OCI-LY1 (cell line): Measurements from ENCODE around the gene RBP3.
A peak's percentile ranks its signal among the peaks of the same experiment; 100 is the strongest.

Experiments used
- H2AFZ ChIP-seq: fragments of 200-600 bp; sonication (generic), shearing (Covaris generic); 2 replicates; pipeline ENCODE4 v1.6.0; 2014; ENCODE audit warnings: antibody characterized with exemption, mild to moderate bottlenecking, low read length
- H3F3A ChIP-seq: fragments of 200-600 bp; sonication (generic), shearing (Covaris generic); 2 replicates; pipeline ENCODE4 v1.6.0; 2014; ENCODE audit warnings: mild to moderate bottlenecking, antibody characterized with exemption, low read length, moderate library complexity; ENCODE audit not compliant: insufficient read depth
- H3K27ac ChIP-seq: fragments of 200-600 bp; sonication (generic); 2 replicates; pipeline ENCODE4 v1.5.1; 2014; ENCODE audit warnings: low read length, mixed run types, mild to moderate bottlenecking, low read depth; ENCODE audit not compliant: poor library complexity, severe bottlenecking
- H3K27me3 ChIP-seq: fragments of 200-600 bp; sonication (generic); 2 replicates; pipeline ENCODE4 v1.6.0; 2014; ENCODE audit warnings: antibody characterized with exemption, mild to moderate bottlenecking, low read length, moderate library complexity; ENCODE audit not compliant: insufficient read depth
- H3K36me3 ChIP-seq: fragments of 200-600 bp; sonication (generic); 2 replicates; pipeline ENCODE4 v1.6.1; 2014; ENCODE audit warnings: mild to moderate bottlenecking, antibody characterized with exemption, low read length, moderate library complexity, mixed read lengths; ENCODE audit not compliant: insufficient read depth
- H3K4me1 ChIP-seq: fragments of 200-600 bp; sonication (generic); 2 replicates; pipeline ENCODE4 v1.5.1; 2014; ENCODE audit warnings: mild to moderate bottlenecking, low read length, moderate library complexity; ENCODE audit not compliant: insufficient read depth, severe bottlenecking
- H3K4me2 ChIP-seq: fragments of 200-600 bp; sonication (generic), shearing (Covaris generic); 2 replicates; pipeline ENCODE4 v1.6.1; 2014; ENCODE audit warnings: low read length
- H3K4me3 ChIP-seq: fragments of 200-600 bp; sonication (generic); 2 replicates; pipeline ENCODE4 v1.5.1; 2014; ENCODE audit warnings: low read length, low read depth, mild to moderate bottlenecking, mixed read lengths; ENCODE audit not compliant: poor library complexity, severe bottlenecking
- H3K79me2 ChIP-seq: fragments of 200-600 bp; shearing (Covaris generic); 2 replicates; pipeline ENCODE4 v1.6.1; 2016; ENCODE audit warnings: mixed run types, low read length, mixed read lengths; ENCODE audit not compliant: insufficient read depth
- H3K9ac ChIP-seq: fragments of 200-600 bp; sonication (generic), shearing (Covaris generic); 2 replicates; pipeline ENCODE4 v1.6.1; 2014; ENCODE audit warnings: mild to moderate bottlenecking, low read length, mixed read lengths
- H3K9me2 ChIP-seq: fragments of 200-600 bp; sonication (generic), shearing (Covaris generic); 2 replicates; pipeline ENCODE4 v1.6.1; 2014; ENCODE audit warnings: low read depth, mild to moderate bottlenecking, low read length, mixed read lengths
- H3K9me3 ChIP-seq: fragments of 200-600 bp; shearing (Covaris generic); 2 replicates; pipeline ENCODE4 v1.6.1; 2014; ENCODE audit warnings: low read length, mixed read lengths
- H4K20me1 ChIP-seq: fragments of 200-600 bp; sonication (generic), shearing (Covaris generic); 2 replicates; pipeline ENCODE4 v1.6.0; 2016; ENCODE audit warnings: mild to moderate bottlenecking, low read length; ENCODE audit not compliant: insufficient read depth
- EZH2 ChIP-seq: fragments of 200-600 bp; sonication (generic), shearing (Covaris generic); IDR thresholded peaks from 2 replicates; pipeline ENCODE4 v1.8.0; 2017; ENCODE audit warnings: borderline replicate concordance, mixed run types, mild to moderate bottlenecking, antibody characterized with exemption, low read length, moderate library complexity, mixed read lengths
- TF ChIP-seq, protein P1 (sequence below): fragments of 200-600 bp; sonication (generic), shearing (Covaris generic); IDR thresholded peaks from 2 replicates; pipeline ENCODE4 v1.5.1; 2017; ENCODE audit warnings: mild to moderate bottlenecking, antibody characterized with exemption, low read length, moderate library complexity, mixed read lengths

Gene RBP3

DNA sequence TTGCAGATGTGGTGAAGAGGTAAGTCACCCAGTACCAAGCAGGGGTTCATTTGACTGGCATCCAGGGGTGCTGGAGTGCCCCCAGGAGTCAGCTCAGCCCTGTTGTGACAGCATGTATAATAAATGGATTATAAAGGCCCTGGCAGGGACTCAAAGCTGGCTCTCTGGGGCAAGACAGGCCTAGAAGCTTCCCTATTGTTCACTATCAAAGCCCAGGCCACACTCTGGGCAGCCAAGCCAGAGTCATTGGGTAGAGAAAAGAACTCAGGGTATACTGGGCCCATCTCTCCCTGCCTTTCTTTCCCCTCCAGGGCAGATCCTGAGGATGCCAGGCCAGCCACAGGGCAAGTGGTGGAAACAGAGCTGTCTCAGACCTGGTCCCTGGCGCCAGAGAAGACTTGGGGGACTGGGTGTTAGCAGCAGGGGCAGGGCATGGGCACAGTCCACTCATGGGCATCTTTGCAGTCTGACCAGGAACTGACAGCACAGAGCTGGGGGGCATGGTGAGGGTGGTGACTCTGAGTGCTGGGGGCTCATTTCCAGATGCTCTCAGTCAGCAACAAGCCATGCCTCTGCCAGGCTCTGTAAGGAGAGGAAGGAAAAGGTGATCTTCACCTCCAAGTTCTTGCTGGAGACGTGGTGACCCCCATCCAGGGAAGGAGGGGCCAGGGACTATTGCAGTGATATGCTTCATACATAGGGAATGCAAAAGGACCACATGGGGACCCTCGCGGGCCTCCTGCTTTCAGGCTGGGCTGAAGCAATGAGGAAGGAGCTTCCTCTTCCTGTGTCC, 11.7 kb downstream of the RBP3 start:
- no peaks in the 10 kb centered on the region for H3K27me3 ChIP-seq
- no peaks in the 10 kb centered on the region for H3F3A ChIP-seq
- no peak overlapping the region for H2AFZ ChIP-seq
- no peaks in the 10 kb centered on the region for H3K4me1 ChIP-seq
- H3K9me2 ChIP-seq: no peaks in the 10 kb centered on the region
- H3K4me3 ChIP-seq: no peak overlapping the region
- H3K4me2 ChIP-seq: no peak overlapping the region
- H3K27ac ChIP-seq: no peak overlapping the region
- TF ChIP-seq EZH2: no peak
- TF ChIP-seq, protein P1, sequence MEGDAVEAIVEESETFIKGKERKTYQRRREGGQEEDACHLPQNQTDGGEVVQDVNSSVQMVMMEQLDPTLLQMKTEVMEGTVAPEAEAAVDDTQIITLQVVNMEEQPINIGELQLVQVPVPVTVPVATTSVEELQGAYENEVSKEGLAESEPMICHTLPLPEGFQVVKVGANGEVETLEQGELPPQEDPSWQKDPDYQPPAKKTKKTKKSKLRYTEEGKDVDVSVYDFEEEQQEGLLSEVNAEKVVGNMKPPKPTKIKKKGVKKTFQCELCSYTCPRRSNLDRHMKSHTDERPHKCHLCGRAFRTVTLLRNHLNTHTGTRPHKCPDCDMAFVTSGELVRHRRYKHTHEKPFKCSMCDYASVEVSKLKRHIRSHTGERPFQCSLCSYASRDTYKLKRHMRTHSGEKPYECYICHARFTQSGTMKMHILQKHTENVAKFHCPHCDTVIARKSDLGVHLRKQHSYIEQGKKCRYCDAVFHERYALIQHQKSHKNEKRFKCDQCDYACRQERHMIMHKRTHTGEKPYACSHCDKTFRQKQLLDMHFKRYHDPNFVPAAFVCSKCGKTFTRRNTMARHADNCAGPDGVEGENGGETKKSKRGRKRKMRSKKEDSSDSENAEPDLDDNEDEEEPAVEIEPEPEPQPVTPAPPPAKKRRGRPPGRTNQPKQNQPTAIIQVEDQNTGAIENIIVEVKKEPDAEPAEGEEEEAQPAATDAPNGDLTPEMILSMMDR: no peak
- H3K9me3 ChIP-seq: no peaks in the 10 kb centered on the region
- no peak overlapping the region for H3K9ac ChIP-seq
- H3K79me2 ChIP-seq: no peaks in the 10 kb centered on the region
- no peaks in the 10 kb centered on the region for H3K36me3 ChIP-seq
- H4K20me1 ChIP-seq: no peaks in the 10 kb centered on the region

DNA sequence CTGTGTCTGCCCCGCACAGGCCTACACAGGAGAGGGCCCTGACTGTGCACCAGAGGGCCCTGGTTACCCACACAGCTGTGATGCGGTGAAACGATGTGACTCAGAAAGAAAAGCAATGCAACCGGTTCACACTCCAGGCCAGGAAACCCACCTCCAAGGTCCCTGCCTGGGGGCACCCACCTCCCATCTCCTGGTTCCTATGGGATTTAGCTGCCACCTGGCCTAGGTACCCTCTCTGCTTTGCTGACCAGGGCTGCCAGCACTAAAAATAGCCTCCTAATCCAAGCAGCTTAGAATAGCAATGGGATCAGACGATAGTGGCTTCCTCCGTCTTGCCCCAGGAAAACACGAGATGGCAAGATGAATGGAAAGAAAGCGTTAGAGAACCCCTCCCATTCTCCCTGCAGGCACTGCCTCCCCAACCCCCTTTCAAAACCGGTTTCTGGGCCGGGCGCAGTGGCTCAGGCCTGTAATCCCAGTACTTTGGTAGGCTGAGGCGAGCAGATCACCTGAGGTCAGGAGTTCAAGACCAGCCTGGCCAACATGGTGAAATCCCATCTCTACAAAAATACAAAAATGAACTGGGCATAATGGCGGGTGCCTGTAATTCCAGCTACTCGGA, 12.4 kb downstream of the RBP3 start:
- Histone ChIP-seq H2AFZ (no peak overlapping the region), H3K4me1 (no peaks in the 10 kb centered on the region), H3K27me3 (no peaks in the 10 kb centered on the region), H3K9me2 (no peaks in the 10 kb centered on the region), H3F3A (no peaks in the 10 kb centered on the region), H3K36me3 (no peaks in the 10 kb centered on the region), H3K4me3 (no peak overlapping the region), H3K9me3 (no peaks in the 10 kb centered on the region), H3K4me2 (no peak overlapping the region), H3K9ac (no peak overlapping the region), H3K27ac (no peak overlapping the region), H4K20me1 (no peaks in the 10 kb centered on the region), H3K79me2 (no peaks in the 10 kb centered on the region)
- TF ChIP-seq, protein P1: no peak
- TF ChIP-seq EZH2: no peak

DNA sequence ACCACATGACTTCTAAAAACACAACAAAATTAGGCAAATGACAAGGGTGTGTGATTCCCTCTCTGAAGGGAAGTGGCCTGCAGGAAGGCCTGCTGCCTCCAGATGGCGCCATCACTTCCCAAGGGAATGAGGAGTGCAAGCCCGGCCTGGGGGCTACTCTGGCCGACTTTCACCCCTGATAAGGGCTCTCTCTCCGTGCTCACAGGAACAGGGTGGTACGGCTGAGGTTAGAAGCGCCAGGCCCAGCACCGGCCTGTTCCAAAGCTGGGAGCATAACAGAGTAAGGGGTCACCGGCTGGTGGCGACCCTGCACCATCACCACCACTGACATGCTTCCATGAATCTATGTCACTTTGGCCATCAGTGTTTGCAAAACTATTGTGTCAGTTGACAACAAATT, 13.1 kb downstream of the RBP3 start:
- H3K79me2 ChIP-seq: no peaks in the 10 kb centered on the region
- H3K27me3 ChIP-seq: no peaks in the 10 kb centered on the region
- H3F3A ChIP-seq: no peaks in the 10 kb centered on the region
- H3K4me3 ChIP-seq: no peak overlapping the region
- no peaks in the 10 kb centered on the region for H3K9me2 ChIP-seq
- H3K4me1 ChIP-seq: no peaks in the 10 kb centered on the region
- H3K4me2 ChIP-seq: no peak overlapping the region
- no peak overlapping the region for H2AFZ ChIP-seq
- H4K20me1 ChIP-seq: no peaks in the 10 kb centered on the region
- TF ChIP-seq, protein P1: peak; percentile 83
- no peak for TF ChIP-seq EZH2
- no peak overlapping the region for H3K27ac ChIP-seq
- no peaks in the 10 kb centered on the region for H3K36me3 ChIP-seq
- no peaks in the 10 kb centered on the region for H3K9me3 ChIP-seq
- H3K9ac ChIP-seq: no peak overlapping the region
